Thoracic aorta (tissue), 2 donors: ENCODE results near the gene SFT2D1. TPM values are rescaled to one million over a fixed set of nuclear protein-coding genes. Genes with fewer than 3 reads are reported as not detected.

Experiments used
- ATAC-seq: fragments of 150-250 bp; one replicate; pipeline ENCODE4 v1.8.0; 2017; ENCODE audit warnings: low read depth; ENCODE audit not compliant: insufficient number of reproducible peaks, low FRiP score
- DNase-seq: peaks from one replicate; pipeline ENCODE4 v3.0.0-alpha.2; 2020; ENCODE audit warnings: low spot score
- H3K27ac ChIP-seq, 2 donors: fragments of 200-600 bp; sonication (generic); 1 replicate in 1 of 2; 2 replicates in 1 of 2; pipeline ENCODE4 v1.5.1; 2016; ENCODE audit warnings: mild to moderate bottlenecking in 2 of 2, moderate library complexity in 2 of 2
- H3K27me3 ChIP-seq: fragments of 200-600 bp; sonication (generic); replicated peaks from 2 replicates; pipeline ENCODE4 v1.6.0; 2016; ENCODE audit warnings: mild to moderate bottlenecking; ENCODE audit not compliant: insufficient read depth
- H3K36me3 ChIP-seq: fragments of 200-600 bp; sonication (generic); one replicate; pipeline ENCODE4 v1.5.1; 2016
- H3K4me1 ChIP-seq, 2 donors: fragments of 200-600 bp; sonication (generic); 1 replicate in 1 of 2; 2 replicates in 1 of 2; pipeline versions ENCODE4 v1.5.1 to v1.6.0; 2016; ENCODE audit warnings: low read depth in 2 of 2, mild to moderate bottlenecking in 1 of 2; ENCODE audit not compliant: control insufficient read depth in 1 of 2
- H3K4me3 ChIP-seq: fragments of 200-600 bp; sonication (generic); 2 replicates; pipeline ENCODE4 v1.5.1; 2016; ENCODE audit warnings: mild to moderate bottlenecking
- H3K9me3 ChIP-seq: fragments of 200-600 bp; sonication (generic); 2 replicates; pipeline ENCODE4 v1.5.1; 2016
- total RNA-seq, 2 donors: library from RNA; depleted of rRNA; stranded (reverse); fragments of >200 nt; gene quantifications; one replicate each; pipeline versions ENCODE4 v1.1.0 to v1.2.3, GENCODE V29; 2016
- TF ChIP-seq, protein P1 (sequence below): fragments of 200-600 bp; sonication (generic); IDR thresholded peaks from one replicate; pipeline ENCODE4 v1.5.1; 2019; ENCODE audit warnings: antibody characterized with exemption

Gene SFT2D1
- total RNA-seq, 2 donors from 2014 or later: 23.3 to 27.9 TPM

DNA sequence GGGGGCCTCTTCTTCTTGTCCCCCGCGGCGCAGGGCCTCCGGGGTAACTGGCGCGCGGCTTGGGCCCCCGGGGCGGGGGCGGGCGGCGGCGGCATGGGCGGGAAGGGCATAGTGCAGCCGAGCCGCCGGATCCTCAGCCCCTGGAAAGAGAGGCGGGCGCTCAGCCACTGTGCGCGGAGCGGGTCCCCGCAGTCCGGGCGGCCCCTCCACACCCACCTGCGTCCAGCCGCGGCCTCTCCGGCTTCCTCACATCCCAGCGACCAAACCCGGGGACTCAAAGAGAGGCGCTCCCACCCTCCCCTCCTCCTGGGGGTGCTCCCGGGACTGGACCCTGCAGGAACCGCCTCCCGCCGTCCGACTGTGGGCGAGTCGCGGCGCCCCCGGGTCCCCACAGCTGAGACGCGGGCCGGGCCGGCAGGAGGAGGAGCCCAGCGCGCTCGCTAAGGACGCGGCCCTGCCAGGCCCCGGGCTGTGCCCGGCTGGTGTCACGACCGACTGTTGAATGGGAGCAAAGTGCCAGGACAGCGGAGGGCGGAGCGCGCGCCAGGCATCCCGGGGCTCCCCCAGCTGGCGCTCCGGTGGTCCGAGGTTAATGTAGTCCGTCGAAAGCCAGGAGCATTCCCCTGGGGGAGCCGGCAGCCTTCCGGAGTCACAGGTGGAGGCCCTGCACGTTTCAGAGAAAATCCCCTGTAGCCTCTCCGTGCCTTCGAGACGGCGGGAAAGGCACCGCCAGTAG is 34.1 kb downstream of the SFT2D1 start, which contains the start of gene PRR18:
Gene PRR18 (minus strand): TSS at position 360 of the 736 bp plus-strand sequence. CDS start 250 bp downstream, at position 110.
- DNase-seq (no peak), ATAC-seq (no peak)
- H3K4me3 ChIP-seq: peak within 1 kb of the TSS; percentile 75
- TF ChIP-seq, protein P1, sequence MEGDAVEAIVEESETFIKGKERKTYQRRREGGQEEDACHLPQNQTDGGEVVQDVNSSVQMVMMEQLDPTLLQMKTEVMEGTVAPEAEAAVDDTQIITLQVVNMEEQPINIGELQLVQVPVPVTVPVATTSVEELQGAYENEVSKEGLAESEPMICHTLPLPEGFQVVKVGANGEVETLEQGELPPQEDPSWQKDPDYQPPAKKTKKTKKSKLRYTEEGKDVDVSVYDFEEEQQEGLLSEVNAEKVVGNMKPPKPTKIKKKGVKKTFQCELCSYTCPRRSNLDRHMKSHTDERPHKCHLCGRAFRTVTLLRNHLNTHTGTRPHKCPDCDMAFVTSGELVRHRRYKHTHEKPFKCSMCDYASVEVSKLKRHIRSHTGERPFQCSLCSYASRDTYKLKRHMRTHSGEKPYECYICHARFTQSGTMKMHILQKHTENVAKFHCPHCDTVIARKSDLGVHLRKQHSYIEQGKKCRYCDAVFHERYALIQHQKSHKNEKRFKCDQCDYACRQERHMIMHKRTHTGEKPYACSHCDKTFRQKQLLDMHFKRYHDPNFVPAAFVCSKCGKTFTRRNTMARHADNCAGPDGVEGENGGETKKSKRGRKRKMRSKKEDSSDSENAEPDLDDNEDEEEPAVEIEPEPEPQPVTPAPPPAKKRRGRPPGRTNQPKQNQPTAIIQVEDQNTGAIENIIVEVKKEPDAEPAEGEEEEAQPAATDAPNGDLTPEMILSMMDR: no peak
- H3K36me3 ChIP-seq: no peaks in the 10 kb centered on the region
- peaks cover 0 to 18% of the 10 kb centered on the region in 2 donors for H3K4me1 ChIP-seq
- H3K27me3 ChIP-seq: peaks cover 12% of the 10 kb centered on the region
- H3K9me3 ChIP-seq: no peaks in the 10 kb centered on the region
- no peak within 1 kb of the TSS for H3K27ac ChIP-seq

GRCh38 chr6:166307082-166308032 is 35.0 kb downstream of the SFT2D1 start:
- no peak for ATAC-seq
- H3K4me1 ChIP-seq: peaks cover 0 to 18% of the 10 kb centered on the region in 2 donors
- TF ChIP-seq, protein P1: no peak

GRCh38 chr6:166306378-166307081 is 35.8 kb downstream of the SFT2D1 start:
- peak overlapping the region; percentile 75 for H3K4me3 ChIP-seq
- no peaks in the 10 kb centered on the region for H3K36me3 ChIP-seq
- H3K27ac ChIP-seq: no peak overlapping the region
- ATAC-seq (no peak), DNase-seq (no peak)
- H3K9me3 ChIP-seq: no peaks in the 10 kb centered on the region
- peaks cover 12% of the 10 kb centered on the region for H3K27me3 ChIP-seq
- peaks cover 0 to 18% of the 10 kb centered on the region in 2 donors for H3K4me1 ChIP-seq
- TF ChIP-seq, protein P1: no peak

More at GRCh38 chr6:166307082-166308032, 35.0 kb downstream of the SFT2D1 start:
- Histone ChIP-seq H3K9me3 (no peaks in the 10 kb centered on the region), H3K4me3 (peak overlapping the region; percentile 75), H3K27ac (no peak overlapping the region), H3K27me3 (peaks cover 12% of the 10 kb centered on the region), H3K36me3 (no peaks in the 10 kb centered on the region)
- no peak for DNase-seq

GRCh38 chr6:166305562-166306117 is 36.7 kb downstream of the SFT2D1 start:
- Histone ChIP-seq H3K27ac (no peak overlapping the region), H3K9me3 (no peaks in the 10 kb centered on the region), H3K4me3 (no peak overlapping the region), H3K27me3 (peaks cover 12% of the 10 kb centered on the region), H3K36me3 (no peaks in the 10 kb centered on the region), H3K4me1 (peaks cover 0 to 18% of the 10 kb centered on the region in 2 donors)
- TF ChIP-seq, protein P1: no peak
- no peak for DNase-seq
- ATAC-seq: no peak
